AG04450 (cell line): ENCODE results near the gene ZCCHC13. TPM values are rescaled to one million over a fixed set of nuclear protein-coding genes. Genes with fewer than 3 reads are reported as not detected.

Experiments used
- CTCF ChIA-PET: fragments of 300-600, 350-600 bp; formaldehyde crosslinking; extraction: SDS; loops from one replicate; lab custom pipeline; 2022; ENCODE audit warnings: antibody characterized with exemption, inconsistent platforms; lab: Charles Lee
- POLR2A ChIA-PET: fragments of 350-600 bp; formaldehyde crosslinking; extraction: SDS; loops from one replicate; lab custom pipeline; 2021; ENCODE audit warnings: antibody characterized with exemption, inconsistent platforms; lab: Yijun Ruan, JAX
- DNase-seq: peaks from one replicate; pipeline ENCODE4 v3.0.0-alpha.2; 2011; ENCODE audit warnings: low read depth, low spot score
- H3K27ac ChIP-seq: one replicate; pipeline ENCODE4 v1.5.1; 2012; ENCODE audit warnings: low read depth, low read length, control low read depth
- H3K27me3 ChIP-seq: one replicate; pipeline ENCODE4 v1.6.0; 2012; ENCODE audit warnings: low read length; ENCODE audit not compliant: control insufficient read depth, insufficient read depth
- H3K4me3 ChIP-seq: 2 replicates; pipeline ENCODE4 v1.5.1; 2011; ENCODE audit warnings: mild to moderate bottlenecking, low read depth, low read length, control low read depth
- H3K9me3 ChIP-seq: 2 replicates; pipeline ENCODE4 v1.5.1; 2012; ENCODE audit warnings: low read length; ENCODE audit not compliant: control insufficient read depth, insufficient read depth
- polyA plus RNA-seq: library from polyadenylated mRNA; depleted of rRNA; stranded (reverse); fragments of >200 nt; gene quantifications from 2 replicates; pipeline ENCODE4 v1.2.3, GENCODE V29; 2011
- TF ChIP-seq, protein P1 (sequence below): IDR thresholded peaks from 2 replicates; pipeline ENCODE4 v1.5.1; 2011; ENCODE audit warnings: low read depth, low read length, control low read depth, inconsistent platforms

Gene ZCCHC13
- polyA plus RNA-seq, 1 experiment, result not detected

DNA sequence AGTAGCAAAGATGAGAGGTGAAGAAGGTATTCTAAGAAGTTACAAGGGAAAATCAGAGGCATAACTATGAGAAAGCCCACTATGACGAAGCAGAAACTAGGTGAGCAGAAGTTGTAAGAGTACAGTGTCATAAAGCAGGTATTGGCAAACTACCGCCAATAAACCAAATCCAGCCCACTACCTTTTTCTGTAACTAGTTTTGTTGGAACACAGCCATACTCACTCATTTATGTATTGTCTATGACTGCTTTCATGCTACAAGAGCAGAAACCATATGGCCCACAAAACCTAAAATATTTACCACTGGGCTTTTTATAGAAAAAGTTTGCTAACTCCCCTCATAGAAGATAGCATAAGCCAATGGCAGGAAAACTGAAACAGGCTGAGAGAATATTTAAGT is 31.8 kb upstream of the ZCCHC13 start:
- TF ChIP-seq, protein P1, sequence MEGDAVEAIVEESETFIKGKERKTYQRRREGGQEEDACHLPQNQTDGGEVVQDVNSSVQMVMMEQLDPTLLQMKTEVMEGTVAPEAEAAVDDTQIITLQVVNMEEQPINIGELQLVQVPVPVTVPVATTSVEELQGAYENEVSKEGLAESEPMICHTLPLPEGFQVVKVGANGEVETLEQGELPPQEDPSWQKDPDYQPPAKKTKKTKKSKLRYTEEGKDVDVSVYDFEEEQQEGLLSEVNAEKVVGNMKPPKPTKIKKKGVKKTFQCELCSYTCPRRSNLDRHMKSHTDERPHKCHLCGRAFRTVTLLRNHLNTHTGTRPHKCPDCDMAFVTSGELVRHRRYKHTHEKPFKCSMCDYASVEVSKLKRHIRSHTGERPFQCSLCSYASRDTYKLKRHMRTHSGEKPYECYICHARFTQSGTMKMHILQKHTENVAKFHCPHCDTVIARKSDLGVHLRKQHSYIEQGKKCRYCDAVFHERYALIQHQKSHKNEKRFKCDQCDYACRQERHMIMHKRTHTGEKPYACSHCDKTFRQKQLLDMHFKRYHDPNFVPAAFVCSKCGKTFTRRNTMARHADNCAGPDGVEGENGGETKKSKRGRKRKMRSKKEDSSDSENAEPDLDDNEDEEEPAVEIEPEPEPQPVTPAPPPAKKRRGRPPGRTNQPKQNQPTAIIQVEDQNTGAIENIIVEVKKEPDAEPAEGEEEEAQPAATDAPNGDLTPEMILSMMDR, result no peak
- no peaks in the 10 kb centered on the region for H3K27me3 ChIP-seq
- H3K4me3 ChIP-seq, result no peak overlapping the region
- ChIA-PET POLR2A (no interaction called here), CTCF (no interaction called here)
- no peak for DNase-seq
- H3K9me3 ChIP-seq, result no peaks in the 10 kb centered on the region
- H3K27ac ChIP-seq, result no peak overlapping the region

DNA sequence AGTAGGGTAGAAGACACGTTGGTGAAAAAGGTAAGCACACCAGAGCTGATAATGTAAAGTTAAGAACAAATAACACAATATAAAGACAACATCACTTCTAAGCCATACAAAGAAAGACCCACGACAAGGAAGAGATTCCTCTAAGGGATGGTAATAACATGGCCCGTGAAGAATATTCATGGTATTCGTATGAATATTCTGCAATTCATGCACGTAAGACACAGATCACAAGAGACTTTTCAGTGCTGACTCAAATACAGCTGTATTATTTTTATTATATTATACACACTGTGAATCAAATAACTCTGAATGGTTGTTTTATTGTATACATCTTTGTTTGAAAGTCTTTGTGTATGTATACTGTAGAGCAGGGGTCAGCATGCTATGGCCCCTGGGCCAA is 29.5 kb upstream of the ZCCHC13 start:
- Histone ChIP-seq H3K27me3 (no peaks in the 10 kb centered on the region), H3K9me3 (no peaks in the 10 kb centered on the region), H3K4me3 (no peak overlapping the region), H3K27ac (no peak overlapping the region)
- DNase-seq, result no peak
- TF ChIP-seq, protein P1, result no peak
- CTCF ChIA-PET, result no interaction called here
- POLR2A ChIA-PET, result no interaction called here

DNA sequence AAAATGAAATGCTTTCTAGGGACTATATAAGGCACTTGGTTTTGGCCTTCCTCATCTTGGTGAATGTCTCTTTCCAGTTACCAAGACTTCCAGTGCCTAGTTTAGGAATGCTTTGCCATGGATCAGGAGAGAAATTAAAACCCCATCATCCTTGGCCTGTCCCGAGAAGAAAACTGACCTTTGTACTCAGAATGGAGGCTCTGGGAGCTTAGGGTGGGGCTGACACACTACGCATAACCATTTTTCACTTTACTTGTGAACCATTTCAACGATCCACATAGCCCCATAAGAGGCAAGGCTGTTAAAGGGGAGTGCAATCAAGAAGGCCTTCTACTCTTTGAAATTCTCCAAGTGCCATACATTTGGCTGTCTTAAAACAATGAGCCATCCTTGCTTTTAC is 26.7 kb upstream of the ZCCHC13 start:
- CTCF ChIA-PET, result no interaction called here
- Histone ChIP-seq H3K9me3 (no peaks in the 10 kb centered on the region), H3K27ac (no peak overlapping the region), H3K27me3 (no peaks in the 10 kb centered on the region), H3K4me3 (no peak overlapping the region)
- POLR2A ChIA-PET, result no interaction called here
- TF ChIP-seq, protein P1, result no peak
- DNase-seq, result no peak

DNA sequence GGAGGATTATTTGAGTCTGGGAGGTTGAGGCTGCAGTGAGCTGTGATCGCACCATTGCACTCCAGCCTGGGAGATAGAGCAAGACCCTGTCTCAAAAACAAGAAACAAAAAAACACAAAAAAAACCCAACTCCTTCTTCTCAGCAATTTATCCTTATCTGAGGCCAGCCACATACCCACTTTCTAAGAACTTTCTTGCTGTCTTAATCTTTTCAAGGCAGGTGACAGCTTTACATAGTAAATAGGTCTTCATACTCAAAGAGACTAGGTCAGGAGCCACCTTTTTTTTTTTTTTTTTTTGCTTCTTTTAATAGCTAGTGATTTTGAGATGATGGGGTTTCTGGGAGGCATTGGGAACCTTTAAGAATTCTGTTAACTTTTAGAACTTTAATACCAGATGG is 26.1 kb upstream of the ZCCHC13 start:
- no peak overlapping the region for H3K4me3 ChIP-seq
- H3K27me3 ChIP-seq, result no peaks in the 10 kb centered on the region
- ChIA-PET CTCF (no interaction called here), POLR2A (no interaction called here)
- no peaks in the 10 kb centered on the region for H3K9me3 ChIP-seq
- H3K27ac ChIP-seq, result no peak overlapping the region
- TF ChIP-seq, protein P1, result no peak
- no peak for DNase-seq

DNA sequence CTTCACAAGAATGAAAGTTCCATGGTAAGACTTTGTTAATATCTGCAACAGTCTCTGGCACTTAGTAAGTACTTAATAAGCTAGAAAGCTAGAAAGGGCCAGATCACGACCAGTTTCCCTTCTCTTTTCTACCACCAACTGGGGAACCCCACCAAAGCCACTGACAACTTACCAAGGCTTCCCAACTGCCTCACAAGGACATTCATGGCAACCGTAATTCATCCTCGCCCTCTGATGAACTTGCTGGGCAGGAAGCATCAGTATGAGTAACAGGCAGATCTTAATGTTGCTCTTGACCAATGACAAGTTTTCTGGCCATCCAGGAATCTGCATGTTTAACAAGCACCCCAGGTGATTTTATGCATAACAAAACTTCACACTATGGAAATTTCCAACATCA is 23.2 kb upstream of the ZCCHC13 start:
- H3K27me3 ChIP-seq, result no peaks in the 10 kb centered on the region
- no peak for DNase-seq
- H3K9me3 ChIP-seq, result no peaks in the 10 kb centered on the region
- TF ChIP-seq, protein P1, result no peak
- no peak overlapping the region for H3K27ac ChIP-seq
- ChIA-PET POLR2A (no interaction called here), CTCF (interaction anchor here (0.6 kb wide), 1 partner anchor 65 kb away, joined by 5 read pairs; no protein-coding TSS in a partner anchor)
- H3K4me3 ChIP-seq, result no peak overlapping the region
